Hepatocyte (in vitro differentiated cells): Measurements from ENCODE around the gene GAS1. TPM values are rescaled to one million over a fixed set of nuclear protein-coding genes. Genes with fewer than 3 reads are reported as not detected.

Experiments
- DNase-seq: peaks from one replicate; pipeline ENCODE4 v3.0.0-alpha.2; 2016; ENCODE audit warnings: low spot score
- H2AFZ ChIP-seq: fragments of 200-600 bp; sonication (generic); 2 replicates; pipeline ENCODE4 v1.6.0; 2016; ENCODE audit warnings: antibody characterized with exemption, mild to moderate bottlenecking
- H3K27ac ChIP-seq: fragments of 200-600 bp; sonication (generic); 2 replicates; pipeline ENCODE4 v1.5.1; 2016; ENCODE audit warnings: mild to moderate bottlenecking
- H3K27me3 ChIP-seq: fragments of 200-600 bp; sonication (generic); 2 replicates; pipeline ENCODE4 v1.6.1; 2016
- H3K36me3 ChIP-seq: fragments of 200-600 bp; sonication (generic); replicated peaks from 2 replicates; pipeline ENCODE4 v1.5.1; 2016; ENCODE audit warnings: low read depth; ENCODE audit not compliant: insufficient read depth
- H3K4me1 ChIP-seq: fragments of 200-600 bp; sonication (generic); 2 replicates; pipeline ENCODE4 v1.5.1; 2016; ENCODE audit warnings: mild to moderate bottlenecking, moderate library complexity; ENCODE audit not compliant: insufficient read depth
- H3K4me2 ChIP-seq: fragments of 200-600 bp; sonication (generic); 2 replicates; pipeline ENCODE4 v1.6.0; 2016
- H3K4me3 ChIP-seq: fragments of 200-600 bp; sonication (generic); 2 replicates; pipeline ENCODE4 v1.5.1; 2016; ENCODE audit warnings: mild to moderate bottlenecking
- H3K79me2 ChIP-seq: fragments of 200-600 bp; sonication (generic); 2 replicates; pipeline ENCODE4 v1.6.0; 2017; ENCODE audit warnings: mild to moderate bottlenecking
- H3K9me2 ChIP-seq: fragments of 200-600 bp; sonication (generic); replicated peaks from 2 replicates; pipeline ENCODE4 v1.6.0; 2017; ENCODE audit warnings: mild to moderate bottlenecking; ENCODE audit not compliant: insufficient read depth
- H3K9me3 ChIP-seq: fragments of 200-600 bp; sonication (generic); 2 replicates; pipeline ENCODE4 v1.5.1; 2016; ENCODE audit warnings: low read depth, mild to moderate bottlenecking
- H4K20me1 ChIP-seq: fragments of 200-600 bp; sonication (generic); 2 replicates; pipeline ENCODE4 v1.6.0; 2016; ENCODE audit warnings: mild to moderate bottlenecking; ENCODE audit not compliant: insufficient read depth, poor library complexity, severe bottlenecking
- EZH2 ChIP-seq: fragments of 200-600 bp; sonication (generic); IDR thresholded peaks from 2 replicates; pipeline ENCODE4 v1.6.1; 2016; ENCODE audit warnings: antibody characterized with exemption, mild to moderate bottlenecking, borderline replicate concordance
- EZH2phosphoT487 ChIP-seq: fragments of 200-600 bp; sonication (generic); IDR thresholded peaks from one replicate; pipeline ENCODE4 v1.6.1; 2018; ENCODE audit warnings: antibody characterized with exemption, mild to moderate bottlenecking, low read depth, moderate library complexity; ENCODE audit not compliant: unreplicated experiment, severe bottlenecking
- WGBS: methylation state at CpG from one replicate; pipeline ENCODE4 v1.1.6; 2016; ENCODE audit warnings: low lambda C conversion rate; ENCODE audit errors: missing lambda C conversion rate; 5-methylcytosine and 5-hydroxymethylcytosine counted together
- polyA plus RNA-seq: library from polyadenylated mRNA; unstranded; fragments of >200 nt; fragmentation: Nextera tagmentation; extraction: Ambion mirVana; gene quantifications from 2 replicates; pipeline ENCODE4 v1.2.1, GENCODE V29; 2016
- total RNA-seq: library from RNA; depleted of rRNA; stranded (reverse); fragments of >200 nt; gene quantifications from 2 replicates; pipeline ENCODE4 v1.2.3, GENCODE V29; 2014
- TF ChIP-seq, protein P1 (sequence below): fragments of 200-600 bp; sonication (generic); IDR thresholded peaks from 2 replicates; pipeline ENCODE4 v1.5.1; 2016; ENCODE audit warnings: antibody characterized with exemption, mild to moderate bottlenecking; ENCODE audit not compliant: poor library complexity

GAS1 gene
- total and polyA plus RNA-seq, 2 experiments from 2014 or later = 61.3 to 101 TPM

DNA sequence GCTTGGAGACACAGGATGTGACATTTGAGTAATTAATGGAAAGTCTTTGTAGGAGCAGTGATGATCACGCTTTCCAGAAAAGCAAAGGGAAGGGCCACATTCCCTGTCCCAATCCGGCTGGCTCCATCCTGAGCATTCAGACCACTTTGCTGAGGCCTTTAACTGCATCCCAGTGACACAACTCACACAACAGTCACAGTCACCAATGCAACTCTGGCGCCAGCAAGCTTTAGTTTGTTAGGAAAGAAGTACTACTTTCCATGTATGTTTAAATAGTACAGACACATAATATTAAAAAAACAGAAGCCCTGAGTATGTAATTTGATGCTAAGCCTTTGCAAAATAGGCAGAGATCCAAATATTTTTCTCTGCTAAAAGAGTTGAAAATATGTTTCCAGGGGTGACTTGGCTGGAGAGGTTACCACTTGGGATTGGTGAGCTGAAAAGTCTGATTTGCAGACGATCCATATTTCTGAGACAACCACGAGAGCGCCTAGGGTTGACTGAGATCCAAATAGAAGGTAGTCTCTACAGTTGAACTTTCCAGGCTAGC, 31.7 kb upstream of the GAS1 start:
- no peak overlapping the region for H3K4me3 ChIP-seq
- WGBS = 88% methylated on average over 6 of the region's 6 CpGs
- DNase-seq = no peak

DNA sequence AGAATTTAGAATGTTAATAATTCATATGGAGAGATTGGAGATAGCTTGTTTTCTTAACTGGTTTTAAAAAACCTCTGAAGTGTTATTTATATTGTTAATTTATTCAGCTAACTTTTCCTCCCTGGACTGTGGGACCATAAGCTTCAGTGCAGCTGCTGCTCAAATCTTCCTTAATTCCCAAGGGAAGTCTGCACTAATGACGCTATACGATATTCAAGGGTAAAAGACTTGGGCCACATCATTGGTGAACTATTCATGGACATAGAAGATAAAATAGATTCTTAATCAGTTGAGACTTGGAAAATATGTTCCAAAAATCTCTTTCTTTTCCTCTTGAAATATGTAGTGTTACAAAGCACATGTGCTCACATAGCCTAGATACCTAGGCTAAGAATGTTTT, 31.1 kb upstream of the GAS1 start:
- no peaks in the 10 kb centered on the region for H3K36me3 ChIP-seq
- no peak overlapping the region for H3K4me2 ChIP-seq
- no peak overlapping the region for H3K4me3 ChIP-seq
- no peaks in the 10 kb centered on the region for H3K27me3 ChIP-seq
- H3K79me2 ChIP-seq = no peaks in the 10 kb centered on the region
- 83% methylated on average over 2 of the region's 2 CpGs for WGBS
- H4K20me1 ChIP-seq = no peaks in the 10 kb centered on the region
- H3K27ac ChIP-seq = peak overlapping the region; percentile 17
- no peaks in the 10 kb centered on the region for H3K9me2 ChIP-seq
- peaks cover 4% of the 10 kb centered on the region for H3K4me1 ChIP-seq
- no peak for TF ChIP-seq EZH2phosphoT487
- TF ChIP-seq EZH2 = no peak
- TF ChIP-seq, protein P1, sequence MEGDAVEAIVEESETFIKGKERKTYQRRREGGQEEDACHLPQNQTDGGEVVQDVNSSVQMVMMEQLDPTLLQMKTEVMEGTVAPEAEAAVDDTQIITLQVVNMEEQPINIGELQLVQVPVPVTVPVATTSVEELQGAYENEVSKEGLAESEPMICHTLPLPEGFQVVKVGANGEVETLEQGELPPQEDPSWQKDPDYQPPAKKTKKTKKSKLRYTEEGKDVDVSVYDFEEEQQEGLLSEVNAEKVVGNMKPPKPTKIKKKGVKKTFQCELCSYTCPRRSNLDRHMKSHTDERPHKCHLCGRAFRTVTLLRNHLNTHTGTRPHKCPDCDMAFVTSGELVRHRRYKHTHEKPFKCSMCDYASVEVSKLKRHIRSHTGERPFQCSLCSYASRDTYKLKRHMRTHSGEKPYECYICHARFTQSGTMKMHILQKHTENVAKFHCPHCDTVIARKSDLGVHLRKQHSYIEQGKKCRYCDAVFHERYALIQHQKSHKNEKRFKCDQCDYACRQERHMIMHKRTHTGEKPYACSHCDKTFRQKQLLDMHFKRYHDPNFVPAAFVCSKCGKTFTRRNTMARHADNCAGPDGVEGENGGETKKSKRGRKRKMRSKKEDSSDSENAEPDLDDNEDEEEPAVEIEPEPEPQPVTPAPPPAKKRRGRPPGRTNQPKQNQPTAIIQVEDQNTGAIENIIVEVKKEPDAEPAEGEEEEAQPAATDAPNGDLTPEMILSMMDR = no peak
- no peak overlapping the region for H2AFZ ChIP-seq
- no peaks in the 10 kb centered on the region for H3K9me3 ChIP-seq
- DNase-seq = no peak

More for the DNA sequence above, 31.7 kb upstream of the GAS1 start:
- no peaks in the 10 kb centered on the region for H3K27me3 ChIP-seq
- no peaks in the 10 kb centered on the region for H3K9me3 ChIP-seq
- no peaks in the 10 kb centered on the region for H4K20me1 ChIP-seq
- H3K36me3 ChIP-seq = no peaks in the 10 kb centered on the region
- no peak overlapping the region for H2AFZ ChIP-seq
- TF ChIP-seq, protein P1 = no peak
- no peak for TF ChIP-seq EZH2
- TF ChIP-seq EZH2phosphoT487 = no peak
- H3K27ac ChIP-seq = peak overlapping the region; percentile 17
- H3K9me2 ChIP-seq = no peaks in the 10 kb centered on the region
- H3K79me2 ChIP-seq = no peaks in the 10 kb centered on the region
- H3K4me2 ChIP-seq = no peak overlapping the region
- peaks cover 5% of the 10 kb centered on the region for H3K4me1 ChIP-seq

DNA sequence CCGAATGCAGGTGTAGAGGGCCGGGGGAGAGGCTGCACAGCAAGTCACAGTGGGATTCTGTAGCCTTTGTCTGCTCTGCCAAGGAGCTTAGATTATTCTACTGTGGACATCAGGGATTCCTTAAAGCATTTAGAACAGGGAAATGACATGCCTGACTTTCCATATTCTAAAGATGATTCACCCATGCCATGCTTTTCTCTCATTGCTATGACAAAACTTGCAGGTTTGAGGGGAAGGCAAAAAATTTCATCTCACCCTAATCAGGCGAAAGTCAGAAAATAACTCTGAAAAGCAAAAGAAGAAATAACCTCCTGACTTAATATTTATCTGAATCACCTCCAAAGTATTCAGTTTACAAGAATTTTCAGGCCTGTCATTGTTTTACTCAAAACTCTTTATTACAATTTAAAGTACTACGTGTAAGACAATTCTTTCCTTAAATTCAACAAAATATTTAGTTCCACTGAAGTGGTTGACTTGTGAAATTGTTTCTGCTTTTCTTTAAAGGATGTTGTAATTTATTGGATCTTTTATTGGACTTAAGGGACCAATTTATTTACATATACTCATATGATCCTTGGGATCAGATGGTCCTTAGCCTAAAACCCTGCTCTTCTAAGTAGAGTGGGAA, 30.0 kb upstream of the GAS1 start:
- Histone ChIP-seq H2AFZ (no peak overlapping the region), H3K4me1 (no peaks in the 10 kb centered on the region), H3K79me2 (no peaks in the 10 kb centered on the region), H3K4me2 (no peak overlapping the region), H4K20me1 (no peaks in the 10 kb centered on the region), H3K9me2 (no peaks in the 10 kb centered on the region), H3K27me3 (no peaks in the 10 kb centered on the region), H3K36me3 (no peaks in the 10 kb centered on the region), H3K27ac (no peak overlapping the region), H3K4me3 (no peak overlapping the region), H3K9me3 (no peaks in the 10 kb centered on the region)
- 81% methylated on average over 4 of the region's 4 CpGs for WGBS
- no peak for DNase-seq
- TF ChIP-seq EZH2phosphoT487 = no peak
- TF ChIP-seq, protein P1 = no peak
- TF ChIP-seq EZH2 = no peak

DNA sequence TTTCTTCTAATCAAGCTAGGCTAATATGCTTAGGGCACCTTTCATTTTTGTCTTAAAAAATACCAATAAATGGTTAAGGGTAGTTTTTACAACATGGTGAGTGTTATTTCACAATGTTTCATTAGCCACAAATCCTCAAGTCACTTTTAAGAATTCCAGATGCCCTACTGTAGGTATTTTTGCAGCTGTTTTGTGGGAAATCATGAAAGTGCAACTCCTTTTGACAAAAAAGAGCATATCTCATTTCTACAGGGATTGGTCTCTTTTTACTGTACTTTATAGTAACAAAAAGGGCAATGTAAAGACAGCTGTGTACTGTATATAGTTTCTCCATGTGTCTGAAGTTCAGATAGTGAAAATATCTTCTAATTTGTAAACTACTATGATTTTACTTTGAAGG, 28.3 kb upstream of the GAS1 start:
- Histone ChIP-seq H3K36me3 (no peaks in the 10 kb centered on the region), H2AFZ (no peak overlapping the region), H3K4me1 (no peaks in the 10 kb centered on the region), H3K9me2 (no peaks in the 10 kb centered on the region), H3K4me3 (no peak overlapping the region), H3K27me3 (no peaks in the 10 kb centered on the region), H3K4me2 (no peak overlapping the region), H4K20me1 (no peaks in the 10 kb centered on the region), H3K9me3 (no peaks in the 10 kb centered on the region), H3K27ac (no peak overlapping the region), H3K79me2 (no peaks in the 10 kb centered on the region)
- no peak for DNase-seq
- TF ChIP-seq EZH2phosphoT487 = no peak
- TF ChIP-seq, protein P1 = no peak
- TF ChIP-seq EZH2 = no peak
